K562 (cell line): ENCODE data around the gene INPP4B. TPM values are rescaled to one million over a fixed set of nuclear protein-coding genes. Genes with fewer than 3 reads are reported as not detected.

Experiments
- ATAC-seq: fragments of 200-7000 bp; cut with Tn5 transposase; 3 replicates; pipeline ENCODE4 v1.9.1; 2020; ENCODE audit warnings: moderate library complexity
- BruUV-seq: library from RNA; stranded (reverse); fragments of 400-500 nt; replicated peaks from 2 replicates; lab custom pipeline; 2021; lab: Mats Ljungman, UMichigan
- CTCF ChIA-PET: fragments of 300-600 bp; formaldehyde crosslinking; extraction: SDS; loops from one replicate; lab custom pipeline; 2021; ENCODE audit warnings: low intra/inter-chr PET ratio; lab: Yijun Ruan, JAX
- POLR2A ChIA-PET: fragments of 300-600, 350-650 bp; sonication (Branson Sonifier 250); formaldehyde crosslinking; extraction: SDS; loops from one replicate; lab custom pipeline; 2021; ENCODE audit warnings: antibody characterized with exemption, inconsistent platforms; lab: Yijun Ruan, JAX
- DNase-seq, 4 experiments: peaks; one replicate each; pipeline versions ENCODE4 v3.0.0 to v3.0.0-alpha.2; 2011 to 2018; ENCODE audit warnings: low spot score in 3 of 4, mixed read lengths in 3 of 4; ENCODE audit errors: extremely low read depth in 1 of 4
- FAIRE-seq: peaks from 2 replicates; lab custom pipeline; 2011; peaks lifted over from hg19 to GRCh38; lab: Jason Lieb, UNC
- H2AFZ ChIP-seq: 2 replicates; pipeline ENCODE4 v1.6.0; 2011; ENCODE audit warnings: low read depth, low read length, control low read depth, inconsistent platforms
- H3K27ac ChIP-seq: fragments of 200-600 bp; 3 replicates; pipeline ENCODE4 v1.8.0; 2011; ENCODE audit warnings: low read depth, mild to moderate bottlenecking, control low read depth, inconsistent platforms, low read length, moderate library complexity, mixed read lengths; ENCODE audit errors: extremely low read depth
- H3K27me3 ChIP-seq, 2 experiments: fragments of 300-600 bp in 1 of 2; 2 replicates in 1 of 2; 3 replicates in 1 of 2; pipeline versions ENCODE4 v1.6.0 to v1.8.0; 2011; ENCODE audit warnings: inconsistent platforms in 2 of 2, low read length in 2 of 2, mild to moderate bottlenecking in 1 of 2, mixed read lengths in 1 of 2, moderate library complexity in 1 of 2; ENCODE audit not compliant: control insufficient read depth in 2 of 2, insufficient read depth in 2 of 2
- H3K36me3 ChIP-seq: fragments of 300-600 bp; 3 replicates; pipeline ENCODE4 v1.8.0; 2011; ENCODE audit warnings: mild to moderate bottlenecking, low read length, inconsistent platforms; ENCODE audit not compliant: control insufficient read depth, insufficient read depth
- H3K4me1 ChIP-seq, 2 experiments: fragments of 200-600 bp in 1 of 2; replicated peaks in 1 of 2; 2 replicates in 1 of 2; 3 replicates in 1 of 2; pipeline versions ENCODE4 v1.5.1 to v1.8.0; 2011; ENCODE audit warnings: inconsistent platforms in 2 of 2, low read length in 2 of 2, mild to moderate bottlenecking in 1 of 2, mixed read lengths in 1 of 2, moderate library complexity in 1 of 2; ENCODE audit not compliant: control insufficient read depth in 2 of 2, insufficient read depth in 2 of 2
- H3K4me2 ChIP-seq: 2 replicates; pipeline ENCODE4 v1.6.1; 2011; ENCODE audit warnings: low read length, control low read depth, inconsistent platforms, mixed read lengths; ENCODE audit not compliant: insufficient read depth
- H3K4me3 ChIP-seq: fragments of 200-600 bp; sonication (generic), shearing (Covaris generic); 2 replicates; pipeline ENCODE4 v1.5.1; 2016; ENCODE audit warnings: control low read depth, inconsistent platforms
- H3K79me2 ChIP-seq: fragments of 200-600 bp; 3 replicates; pipeline ENCODE4 v1.8.0; 2011; ENCODE audit warnings: low read length, inconsistent platforms; ENCODE audit not compliant: control insufficient read depth, insufficient read depth
- H3K9ac ChIP-seq, 2 experiments: 2 replicates each; pipeline versions ENCODE4 v1.6.0 to v1.6.1; 2011; ENCODE audit warnings: low read depth in 2 of 2, low read length in 2 of 2, control low read depth in 1 of 2, inconsistent platforms in 1 of 2, mild to moderate bottlenecking in 1 of 2, mixed read lengths in 1 of 2; ENCODE audit not compliant: insufficient read depth in 1 of 2
- H3K9me1 ChIP-seq: one replicate; pipeline ENCODE4 v1.6.0; 2011; ENCODE audit warnings: inconsistent platforms, mild to moderate bottlenecking, low read length, moderate library complexity; ENCODE audit not compliant: control insufficient read depth, insufficient read depth
- H3K9me3 ChIP-seq: replicated peaks from 2 replicates; pipeline ENCODE4 v1.5.1; 2011; ENCODE audit warnings: low read depth, low read length, inconsistent platforms; ENCODE audit not compliant: control insufficient read depth, insufficient read depth
- H4K20me1 ChIP-seq: replicated peaks from 2 replicates; pipeline ENCODE4 v1.6.1; 2011; ENCODE audit warnings: low read length, inconsistent platforms, mixed read lengths; ENCODE audit not compliant: control insufficient read depth, insufficient read depth
- HEY1 ChIP-seq: fragments of 250-450 bp; sonication (Bioruptor Pico); IDR thresholded peaks from 2 replicates; pipeline ENCODE4 v1.5.0; 2020; ENCODE audit warnings: mild to moderate bottlenecking, moderate library complexity, borderline replicate concordance
- MCM5 ChIP-seq: fragments of 450-650 bp; IDR thresholded peaks from 2 replicates; pipeline ENCODE4 v1.6.1; 2016; ENCODE audit warnings: low read depth
- SMARCC2 ChIP-seq: fragments of 450-650 bp; IDR thresholded peaks from 2 replicates; pipeline ENCODE4 v1.6.1; 2017; ENCODE audit warnings: antibody characterized with exemption, moderate library complexity, mild to moderate bottlenecking, low read depth
- WGBS: fragments of 100-300 bp; shearing (Covaris generic); methylation state at CpG from one replicate; pipeline ENCODE4 v1.1.6; 2016; ENCODE audit warnings: low coverage, mixed read lengths; ENCODE audit not compliant: insufficient coverage; ENCODE audit errors: missing lambda C conversion rate; 5-methylcytosine and 5-hydroxymethylcytosine counted together
- in situ Hi-C: fragments of 300-500 bp; cut with MboI; formaldehyde crosslinking; loops from 4 replicates; pipeline ENCODE4 v1.15.0; 2018; ENCODE audit warnings: inconsistent platforms, mixed read lengths
- intact Hi-C: fragments of 100-400 bp; cut with micrococcal nuclease; formaldehyde crosslinking; loops from 2 replicates; pipeline ENCODE4 v1.14.2; 2022
- polyA plus RNA-seq, 8 experiments: library from polyadenylated mRNA; depleted of rRNA in 4 of 8; stranded (reverse) in 5 of 8; unstranded in 3 of 8; fragments of >200 nt; fragmentation: Nextera tagmentation in 2 of 8; fragmentation: Illumina TruSeq in 1 of 8; extraction: Ambion mirVana in 2 of 8; extraction: Trizol in 1 of 8; gene quantifications; 2 replicates each; pipeline versions ENCODE4 v1.2.1 to v1.2.3, GENCODE V29; 2011 to 2014; ENCODE audit warnings: inconsistent platforms in 1 of 8, missing spikeins in 1 of 8
- total RNA-seq, 7 experiments: library from RNA; depleted of rRNA in 6 of 7; stranded (reverse); fragments of >200 nt in 6 of 7; fragmentation: Illumina TruSeq in 2 of 7; extraction: Trizol in 2 of 7; gene quantifications; 2 replicates each; pipeline versions ENCODE4 v1.2.1 to v1.2.3, GENCODE V29; 2011 to 2021; ENCODE audit warnings: low replicate concordance in 1 of 7
- TF ChIP-seq, protein P1 (sequence below): fragments of 250-450 bp; sonication (Bioruptor Pico); IDR thresholded peaks from 2 replicates; pipeline ENCODE4 v1.8.0; 2022; ENCODE audit warnings: inconsistent platforms, mild to moderate bottlenecking, moderate library complexity, borderline replicate concordance
- TF ChIP-seq, protein P2 (sequence below): fragments of 250-450 bp; sonication (Bioruptor Pico); IDR thresholded peaks from 2 replicates; pipeline ENCODE4 v1.5.1; 2021; ENCODE audit warnings: mild to moderate bottlenecking

INPP4B gene
- total and polyA plus RNA-seq, 9 of the 15 experiments (the other 6 are each of a cell fraction or from before 2014, with no cell fraction given), result 0.04 to 0.11 TPM; not detected in 7

DNA sequence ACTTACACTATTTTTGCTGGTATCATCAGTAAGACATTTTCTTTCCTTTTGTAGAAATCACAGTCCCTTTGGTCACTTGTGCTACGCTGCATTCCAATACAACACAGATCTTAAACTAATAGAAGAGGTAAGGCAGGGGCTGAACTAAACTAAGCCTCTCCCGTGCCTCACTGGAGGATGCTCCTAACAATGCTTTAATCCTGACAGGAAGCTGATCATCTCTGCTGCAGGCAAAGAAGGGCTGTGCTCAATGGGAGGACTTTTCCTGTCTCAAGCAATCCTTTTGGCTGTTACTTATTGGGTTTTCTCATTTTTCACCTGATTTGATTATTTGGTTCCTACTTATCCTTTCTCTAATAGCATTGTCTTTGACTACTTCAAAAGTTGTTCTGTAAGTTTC is 583.1 kb downstream of the INPP4B start:
- BruUV-seq, result no TSS peak
- H2AFZ ChIP-seq, result no peak overlapping the region
- in situ Hi-C loops, result no loop called here
- no peak overlapping the region for H3K27ac ChIP-seq
- no peaks in the 10 kb centered on the region for H3K4me1 ChIP-seq
- no peak for TF ChIP-seq HEY1 (CRISPR knock-in tag)
- TF ChIP-seq, protein P1, sequence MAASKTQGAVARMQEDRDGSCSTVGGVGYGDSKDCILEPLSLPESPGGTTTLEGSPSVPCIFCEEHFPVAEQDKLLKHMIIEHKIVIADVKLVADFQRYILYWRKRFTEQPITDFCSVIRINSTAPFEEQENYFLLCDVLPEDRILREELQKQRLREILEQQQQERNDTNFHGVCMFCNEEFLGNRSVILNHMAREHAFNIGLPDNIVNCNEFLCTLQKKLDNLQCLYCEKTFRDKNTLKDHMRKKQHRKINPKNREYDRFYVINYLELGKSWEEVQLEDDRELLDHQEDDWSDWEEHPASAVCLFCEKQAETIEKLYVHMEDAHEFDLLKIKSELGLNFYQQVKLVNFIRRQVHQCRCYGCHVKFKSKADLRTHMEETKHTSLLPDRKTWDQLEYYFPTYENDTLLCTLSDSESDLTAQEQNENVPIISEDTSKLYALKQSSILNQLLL (CRISPR knock-in tag), result no peak
- TF ChIP-seq, protein P2, sequence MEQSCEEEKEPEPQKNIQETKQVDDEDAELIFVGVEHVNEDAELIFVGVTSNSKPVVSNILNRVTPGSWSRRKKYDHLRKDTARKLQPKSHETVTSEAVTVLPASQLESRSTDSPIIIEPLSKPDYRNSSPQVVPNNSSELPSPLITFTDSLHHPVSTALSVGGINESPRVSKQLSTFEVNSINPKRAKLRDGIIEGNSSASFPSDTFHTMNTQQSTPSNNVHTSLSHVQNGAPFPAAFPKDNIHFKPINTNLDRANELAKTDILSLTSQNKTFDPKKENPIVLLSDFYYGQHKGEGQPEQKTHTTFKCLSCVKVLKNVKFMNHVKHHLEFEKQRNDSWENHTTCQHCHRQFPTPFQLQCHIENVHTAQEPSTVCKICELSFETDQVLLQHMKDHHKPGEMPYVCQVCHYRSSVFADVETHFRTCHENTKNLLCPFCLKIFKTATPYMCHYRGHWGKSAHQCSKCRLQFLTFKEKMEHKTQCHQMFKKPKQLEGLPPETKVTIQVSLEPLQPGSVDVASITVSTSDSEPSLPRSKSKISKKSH (CRISPR knock-in tag), result no peak
- TF ChIP-seq SMARCC2, result no peak
- TF ChIP-seq MCM5, result no peak
- POLR2A ChIA-PET, result no interaction called here
- no peaks in the 10 kb centered on the region for H3K9me3 ChIP-seq
- CTCF ChIA-PET, result no interaction called here
- H3K79me2 ChIP-seq, result no peaks in the 10 kb centered on the region
- no peaks in the 10 kb centered on the region for H4K20me1 ChIP-seq
- no peaks in the 10 kb centered on the region for H3K36me3 ChIP-seq
- WGBS, result 0% methylated on average over 2 of the region's 2 CpGs
- DNase-seq, result no peak
- ATAC-seq, result no peak
- H3K4me3 ChIP-seq, result no peak overlapping the region
- no peaks in the 10 kb centered on the region for H3K9me1 ChIP-seq
- FAIRE-seq, result no peak
- H3K4me2 ChIP-seq, result no peak overlapping the region
- no peak overlapping the region for H3K9ac ChIP-seq
- intact Hi-C loops, result no loop called here
- no peaks in the 10 kb centered on the region for H3K27me3 ChIP-seq
